Neural progenitor cell (in vitro differentiated cells): ENCODE measurements around the gene TSPAN12. TPM values are rescaled to one million over a fixed set of nuclear protein-coding genes. Genes with fewer than 3 reads are reported as not detected.

Experiments used
- DNase-seq: peaks from one replicate; pipeline ENCODE4 v3.0.0-alpha.2; 2016; ENCODE audit warnings: low spot score
- H2AFZ ChIP-seq: fragments of 200-600 bp; sonication (generic); replicated peaks from 2 replicates; pipeline ENCODE4 v1.6.1; 2016; ENCODE audit warnings: antibody characterized with exemption
- H3F3A ChIP-seq: fragments of 200-600 bp; sonication (generic); 2 replicates; pipeline ENCODE4 v1.6.1; 2016; ENCODE audit warnings: antibody characterized with exemption, low read depth
- H3K27ac ChIP-seq: fragments of 200-600 bp; sonication (generic); 2 replicates; pipeline ENCODE4 v1.5.1; 2016; ENCODE audit warnings: mild to moderate bottlenecking
- H3K27me3 ChIP-seq: fragments of 200-600 bp; sonication (generic); 2 replicates; pipeline ENCODE4 v1.6.1; 2016; ENCODE audit warnings: mild to moderate bottlenecking, moderate library complexity
- H3K36me3 ChIP-seq: fragments of 200-600 bp; sonication (generic); 2 replicates; pipeline ENCODE4 v1.5.1; 2016
- H3K4me1 ChIP-seq: fragments of 200-600 bp; sonication (generic); 2 replicates; pipeline ENCODE4 v1.6.1; 2016; ENCODE audit warnings: mixed run types
- H3K4me2 ChIP-seq: fragments of 200-600 bp; sonication (generic); 2 replicates; pipeline ENCODE4 v1.6.1; 2016
- H3K4me3 ChIP-seq: fragments of 200-600 bp; sonication (generic); 2 replicates; pipeline ENCODE4 v1.5.1; 2016
- H3K79me2 ChIP-seq: fragments of 200-600 bp; sonication (generic); 2 replicates; pipeline ENCODE4 v1.6.1; 2016; ENCODE audit warnings: low read depth
- H3K9ac ChIP-seq: fragments of 200-600 bp; sonication (generic); 2 replicates; pipeline ENCODE4 v1.6.1; 2016
- H3K9me3 ChIP-seq: fragments of 200-600 bp; sonication (generic); 2 replicates; pipeline ENCODE4 v1.5.1; 2016; ENCODE audit warnings: low read depth
- H4K20me1 ChIP-seq: fragments of 200-600 bp; sonication (generic); 2 replicates; pipeline ENCODE4 v1.6.1; 2016; ENCODE audit warnings: low read depth
- H3K27ac Mint-ChIP-seq: 3 replicates; pipeline ENCODE4 v1.8.0; 2021; ENCODE audit warnings: mixed read lengths
- H3K27me3 Mint-ChIP-seq: 2 replicates; pipeline ENCODE4 v1.8.0; 2022; ENCODE audit warnings: low read depth, mild to moderate bottlenecking, inconsistent platforms, moderate library complexity, mixed read lengths; ENCODE audit not compliant: insufficient read depth
- H3K36me3 Mint-ChIP-seq: 3 replicates; pipeline ENCODE4 v1.8.0; 2021; ENCODE audit warnings: mixed read lengths
- H3K4me1 Mint-ChIP-seq: 3 replicates; pipeline ENCODE4 v1.8.0; 2021; ENCODE audit warnings: mixed read lengths
- H3K4me3 Mint-ChIP-seq: 3 replicates; pipeline ENCODE4 v1.8.0; 2021; ENCODE audit warnings: mild to moderate bottlenecking, moderate library complexity, mixed read lengths
- H3K9me3 Mint-ChIP-seq: 3 replicates; pipeline ENCODE4 v1.8.0; 2020; ENCODE audit warnings: mixed read lengths
- EZH2 ChIP-seq: fragments of 200-600 bp; sonication (generic); IDR thresholded peaks from 2 replicates; pipeline ENCODE4 v1.6.1; 2017; ENCODE audit warnings: antibody characterized with exemption, mild to moderate bottlenecking, moderate library complexity
- EZH2phosphoT487 ChIP-seq: fragments of 200-600 bp; sonication (generic); IDR thresholded peaks from 2 replicates; pipeline ENCODE4 v1.6.1; 2017; ENCODE audit warnings: antibody characterized with exemption
- total RNA-seq: library from RNA; depleted of rRNA; stranded (reverse); fragments of >200 nt; gene quantifications from 2 replicates; pipeline ENCODE4 v1.2.3, GENCODE V29; 2015; ENCODE audit warnings: low replicate concordance
- TF ChIP-seq, protein P1 (sequence below): fragments of 200-600 bp; sonication (generic); IDR thresholded peaks from 2 replicates; pipeline ENCODE4 v1.5.1; 2017; ENCODE audit warnings: antibody characterized with exemption, mild to moderate bottlenecking

The TSPAN12 gene
- total RNA-seq, 1 donor from 2014 or later: 26.7 TPM

- Histone ChIP-seq H3K27ac (no peak overlapping the region), H2AFZ (no peak overlapping the region), H3K79me2 (no peaks in the 10 kb centered on the region), H3K4me1 (peaks cover 14% of the 10 kb centered on the region), H3K36me3 (no peaks in the 10 kb centered on the region), H3K27me3 (peaks cover 4% of the 10 kb centered on the region), H3F3A (peaks cover 25% of the 10 kb centered on the region), H3K4me3 (no peak overlapping the region), H3K4me2 (no peak overlapping the region), H3K9ac (no peak overlapping the region), H4K20me1 (no peaks in the 10 kb centered on the region), H3K9me3 (no peaks in the 10 kb centered on the region)
- peak overlapping the region; percentile 33 for H3K4me3 Mint-ChIP-seq
- H3K4me1 Mint-ChIP-seq: peaks cover 32% of the 10 kb centered on the region
- DNase-seq: no peak
- H3K27me3 Mint-ChIP-seq: peaks cover 7% of the 10 kb centered on the region
- H3K27ac Mint-ChIP-seq: no peak overlapping the region
- peaks cover under 1% of the 10 kb centered on the region for H3K36me3 Mint-ChIP-seq
- TF ChIP-seq, protein P1, sequence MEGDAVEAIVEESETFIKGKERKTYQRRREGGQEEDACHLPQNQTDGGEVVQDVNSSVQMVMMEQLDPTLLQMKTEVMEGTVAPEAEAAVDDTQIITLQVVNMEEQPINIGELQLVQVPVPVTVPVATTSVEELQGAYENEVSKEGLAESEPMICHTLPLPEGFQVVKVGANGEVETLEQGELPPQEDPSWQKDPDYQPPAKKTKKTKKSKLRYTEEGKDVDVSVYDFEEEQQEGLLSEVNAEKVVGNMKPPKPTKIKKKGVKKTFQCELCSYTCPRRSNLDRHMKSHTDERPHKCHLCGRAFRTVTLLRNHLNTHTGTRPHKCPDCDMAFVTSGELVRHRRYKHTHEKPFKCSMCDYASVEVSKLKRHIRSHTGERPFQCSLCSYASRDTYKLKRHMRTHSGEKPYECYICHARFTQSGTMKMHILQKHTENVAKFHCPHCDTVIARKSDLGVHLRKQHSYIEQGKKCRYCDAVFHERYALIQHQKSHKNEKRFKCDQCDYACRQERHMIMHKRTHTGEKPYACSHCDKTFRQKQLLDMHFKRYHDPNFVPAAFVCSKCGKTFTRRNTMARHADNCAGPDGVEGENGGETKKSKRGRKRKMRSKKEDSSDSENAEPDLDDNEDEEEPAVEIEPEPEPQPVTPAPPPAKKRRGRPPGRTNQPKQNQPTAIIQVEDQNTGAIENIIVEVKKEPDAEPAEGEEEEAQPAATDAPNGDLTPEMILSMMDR: no peak
- TF ChIP-seq EZH2phosphoT487 (no peak), EZH2 (no peak)
- no peaks in the 10 kb centered on the region for H3K9me3 Mint-ChIP-seq
Observed at GRCh38 chr7:120860156-120860555, 2.2 kb upstream of the TSPAN12 start.

DNA sequence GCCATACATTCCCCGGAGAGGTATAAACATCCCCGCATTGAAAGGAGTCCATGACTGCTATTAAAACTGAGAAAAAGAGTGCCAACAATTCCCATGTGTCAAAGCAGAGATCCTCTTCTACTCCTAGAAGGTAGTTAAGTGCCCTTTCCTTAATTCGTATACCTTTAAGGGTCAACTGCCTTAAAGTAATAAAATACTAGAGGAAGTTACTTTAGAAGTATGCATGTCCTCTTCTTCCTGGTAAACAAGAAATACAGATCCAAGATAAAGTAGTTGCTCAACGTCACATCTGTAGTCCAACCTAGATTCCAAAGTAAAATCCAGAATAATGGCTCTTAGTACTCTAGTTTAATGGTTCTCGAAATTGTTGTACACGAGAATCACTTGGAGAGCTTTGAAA, 1.5 kb upstream of the TSPAN12 start:
- Mint-ChIP-seq H3K4me1 (peaks cover 28% of the 10 kb centered on the region), H3K9me3 (no peaks in the 10 kb centered on the region), H3K27me3 (peaks cover 7% of the 10 kb centered on the region), H3K36me3 (peaks cover 2% of the 10 kb centered on the region), H3K27ac (no peak overlapping the region), H3K4me3 (no peak overlapping the region)
- H3K9ac ChIP-seq: no peak overlapping the region
- H3K79me2 ChIP-seq: no peaks in the 10 kb centered on the region
- no peaks in the 10 kb centered on the region for H4K20me1 ChIP-seq
- no peaks in the 10 kb centered on the region for H3K9me3 ChIP-seq
- H3K4me2 ChIP-seq: no peak overlapping the region
- no peak for TF ChIP-seq EZH2
- TF ChIP-seq, protein P1: no peak
- no peak for TF ChIP-seq EZH2phosphoT487
- peaks cover 25% of the 10 kb centered on the region for H3F3A ChIP-seq
- no peak overlapping the region for H3K4me3 ChIP-seq
- no peak overlapping the region for H3K27ac ChIP-seq
- no peak for DNase-seq
- peaks cover 13% of the 10 kb centered on the region for H3K4me1 ChIP-seq
- H3K36me3 ChIP-seq: no peaks in the 10 kb centered on the region
- H3K27me3 ChIP-seq: peaks cover 6% of the 10 kb centered on the region
- no peak overlapping the region for H2AFZ ChIP-seq

GRCh38 chr7:120856621-120857352, 1.2 kb downstream of the TSPAN12 start:
- Histone ChIP-seq H3K9me3 (no peaks in the 10 kb centered on the region), H3K4me3 (peak overlapping the region; percentile 86), H2AFZ (peak overlapping the region; percentile 97), H3F3A (peaks cover 25% of the 10 kb centered on the region), H3K4me2 (peak overlapping the region; percentile 83), H3K36me3 (no peaks in the 10 kb centered on the region), H3K79me2 (no peaks in the 10 kb centered on the region), H3K27ac (peak overlapping the region; percentile 97), H3K27me3 (peaks cover 6% of the 10 kb centered on the region), H3K4me1 (peaks cover 11% of the 10 kb centered on the region), H4K20me1 (no peaks in the 10 kb centered on the region), H3K9ac (peak overlapping the region; percentile 63)
- Mint-ChIP-seq H3K27ac (peak overlapping the region; percentile 69), H3K4me1 (peaks cover 20% of the 10 kb centered on the region), H3K4me3 (peak overlapping the region; percentile 95), H3K27me3 (peaks cover 7% of the 10 kb centered on the region), H3K9me3 (no peaks in the 10 kb centered on the region), H3K36me3 (peaks cover 4% of the 10 kb centered on the region)
- peak; percentile 86 for DNase-seq
- TF ChIP-seq EZH2phosphoT487: peak; percentile 39
- no peak for TF ChIP-seq EZH2
- TF ChIP-seq, protein P1: no peak
